AG10803 (cell line): Measurements from ENCODE around the gene PDZK1.
A peak's percentile ranks its signal among the peaks of the same experiment; 100 is the strongest.

ENCODE experiments used
- DNase-seq: peaks from one replicate; pipeline ENCODE4 v3.0.0; 2010; ENCODE audit warnings: low read depth
- H3K4me3 ChIP-seq: 2 replicates; pipeline ENCODE4 v1.5.1; 2011; ENCODE audit warnings: mild to moderate bottlenecking, low read length, control low read depth
- TF ChIP-seq, protein P1 (sequence below): conservative IDR thresholded peaks from 2 replicates; pipeline ENCODE4 v1.5.1; 2011; ENCODE audit warnings: mild to moderate bottlenecking, low read length, control low read depth, inconsistent platforms

PDZK1 gene

DNA sequence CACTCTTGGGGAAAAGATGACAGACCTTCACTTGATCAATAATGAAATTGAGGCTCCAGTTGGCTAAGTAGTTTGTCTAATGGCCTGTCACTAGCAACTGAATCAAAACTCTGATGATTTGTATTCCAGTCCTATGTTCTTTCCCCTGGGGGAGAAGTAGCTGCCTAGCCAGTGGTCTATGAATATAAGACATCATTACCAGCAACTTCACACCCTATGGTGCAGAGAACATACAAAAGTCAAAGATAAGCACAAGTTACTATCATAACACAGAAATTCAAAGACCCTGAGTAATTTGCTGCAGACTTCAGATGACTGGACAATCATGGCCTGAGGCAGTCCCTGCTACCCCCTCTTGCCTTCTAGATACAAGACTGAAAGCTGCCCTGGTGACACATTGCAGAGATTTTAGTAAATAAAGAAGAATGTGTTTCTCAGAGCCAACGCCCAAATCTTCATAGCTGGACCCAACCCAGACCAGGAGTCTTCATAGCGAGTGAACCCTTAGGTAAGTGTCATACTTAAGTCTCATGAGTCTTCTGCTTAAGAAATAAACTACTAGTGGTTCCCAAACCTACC, 993 bp downstream of the PDZK1 start:
- peak; percentile 39 for DNase-seq
- TF ChIP-seq, protein P1, sequence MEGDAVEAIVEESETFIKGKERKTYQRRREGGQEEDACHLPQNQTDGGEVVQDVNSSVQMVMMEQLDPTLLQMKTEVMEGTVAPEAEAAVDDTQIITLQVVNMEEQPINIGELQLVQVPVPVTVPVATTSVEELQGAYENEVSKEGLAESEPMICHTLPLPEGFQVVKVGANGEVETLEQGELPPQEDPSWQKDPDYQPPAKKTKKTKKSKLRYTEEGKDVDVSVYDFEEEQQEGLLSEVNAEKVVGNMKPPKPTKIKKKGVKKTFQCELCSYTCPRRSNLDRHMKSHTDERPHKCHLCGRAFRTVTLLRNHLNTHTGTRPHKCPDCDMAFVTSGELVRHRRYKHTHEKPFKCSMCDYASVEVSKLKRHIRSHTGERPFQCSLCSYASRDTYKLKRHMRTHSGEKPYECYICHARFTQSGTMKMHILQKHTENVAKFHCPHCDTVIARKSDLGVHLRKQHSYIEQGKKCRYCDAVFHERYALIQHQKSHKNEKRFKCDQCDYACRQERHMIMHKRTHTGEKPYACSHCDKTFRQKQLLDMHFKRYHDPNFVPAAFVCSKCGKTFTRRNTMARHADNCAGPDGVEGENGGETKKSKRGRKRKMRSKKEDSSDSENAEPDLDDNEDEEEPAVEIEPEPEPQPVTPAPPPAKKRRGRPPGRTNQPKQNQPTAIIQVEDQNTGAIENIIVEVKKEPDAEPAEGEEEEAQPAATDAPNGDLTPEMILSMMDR: no peak
- no peak overlapping the region for H3K4me3 ChIP-seq

GRCh38 chr1:145705622-145706021, 1.5 kb downstream of the PDZK1 start:
- TF ChIP-seq, protein P1: no peak
- no peak overlapping the region for H3K4me3 ChIP-seq
- DNase-seq: no peak

DNA sequence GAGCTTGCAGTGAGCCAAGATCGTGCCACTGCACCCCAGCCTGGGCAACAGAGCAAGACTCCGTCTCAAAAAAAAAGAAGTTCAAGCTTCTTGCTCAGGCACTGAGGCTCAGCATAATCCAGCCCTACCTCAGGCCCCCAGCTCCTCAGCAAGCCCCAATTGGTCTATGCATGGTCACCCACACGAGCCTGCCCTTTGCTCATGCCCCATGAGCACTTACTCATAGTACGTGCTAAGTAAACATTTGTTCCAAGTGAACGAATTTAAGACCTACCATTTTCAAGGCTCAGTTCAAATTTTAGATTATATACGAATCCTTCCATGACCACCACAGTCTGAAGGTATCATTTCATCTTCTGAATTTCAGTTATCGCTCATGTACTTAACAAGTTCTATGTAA, 4.3 kb downstream of the PDZK1 start:
- no peak for DNase-seq
- H3K4me3 ChIP-seq: no peak overlapping the region
- TF ChIP-seq, protein P1: no peak

DNA sequence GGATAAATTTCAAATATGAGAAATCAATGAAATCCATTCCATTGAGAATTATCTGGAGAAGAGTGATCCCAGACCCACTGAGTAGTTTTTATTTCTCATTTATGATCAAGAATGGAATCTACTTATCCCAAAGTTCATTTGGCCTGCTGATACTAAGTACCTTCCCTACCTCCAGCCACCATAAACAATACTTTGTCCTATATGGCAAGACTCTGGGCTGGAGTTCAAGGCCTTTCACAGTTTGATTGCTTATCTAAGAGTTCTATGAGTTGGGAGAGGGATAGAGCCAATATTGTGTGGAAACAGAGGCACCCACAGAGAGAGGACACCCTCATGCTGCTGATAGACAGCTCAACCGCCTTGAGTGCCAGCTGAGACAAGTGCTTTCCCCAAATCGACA, 5.1 kb downstream of the PDZK1 start:
- no peak overlapping the region for H3K4me3 ChIP-seq
- TF ChIP-seq, protein P1: no peak
- DNase-seq: no peak

DNA sequence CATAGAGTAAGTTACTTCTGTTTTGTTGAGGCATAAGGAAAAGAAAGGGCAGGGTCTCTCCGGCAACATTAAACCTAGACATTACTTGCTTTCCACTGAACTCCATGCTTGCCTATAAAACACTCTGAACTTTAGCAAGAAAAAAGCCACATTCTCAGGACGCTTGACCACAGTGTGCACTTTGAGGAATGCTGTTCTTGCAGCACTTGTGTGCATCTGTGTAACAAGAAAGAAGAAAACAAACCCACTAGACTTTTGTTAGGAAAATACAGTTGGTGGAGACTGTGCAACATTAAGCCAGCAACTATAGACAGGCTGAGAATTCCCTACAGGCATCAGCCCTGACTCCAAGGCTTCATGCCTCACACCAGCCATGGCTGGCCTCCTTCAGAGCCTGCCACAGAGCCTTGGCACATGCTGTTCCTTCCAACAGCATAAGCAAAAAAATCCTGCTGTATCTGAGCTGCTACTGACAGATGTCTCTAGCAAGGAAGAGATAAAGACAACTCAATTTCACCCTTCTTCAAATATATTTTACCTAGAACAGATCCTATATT, 5.8 kb downstream of the PDZK1 start:
- DNase-seq: peak; percentile 51
- TF ChIP-seq, protein P1: no peak
- no peak overlapping the region for H3K4me3 ChIP-seq

GRCh38 chr1:145696630-145696960, 10.6 kb downstream of the PDZK1 start:
- no peak for DNase-seq
- H3K4me3 ChIP-seq: no peak overlapping the region
- TF ChIP-seq, protein P1: no peak

GRCh38 chr1:145695821-145696629, 11.1 kb downstream of the PDZK1 start:
- H3K4me3 ChIP-seq: no peak overlapping the region
- no peak for DNase-seq
- TF ChIP-seq, protein P1: no peak
